Suprapubic skin (tissue), 3 donors: ENCODE results near the gene RASL11A.

Experiments used
- CTCF ChIP-seq, 2 donors: fragments of 200-600 bp in 1 of 2; fragments of 450-650 bp in 1 of 2; sonication (generic) in 1 of 2; IDR thresholded peaks; one replicate each; pipeline ENCODE4 v1.5.1; 2016 to 2019; ENCODE audit warnings: antibody characterized with exemption in 2 of 2, mild to moderate bottlenecking in 1 of 2, moderate library complexity in 1 of 2
- POLR2A ChIP-seq, 2 donors: fragments of 450-650 bp; IDR thresholded peaks; one replicate each; pipeline ENCODE4 v1.6.1; 2017; ENCODE audit warnings: antibody characterized with exemption in 2 of 2, mild to moderate bottlenecking in 2 of 2, moderate library complexity in 2 of 2

- TF ChIP-seq POLR2A (IDR thresholded peaks at IDR 0.05) (no peak), CTCF (IDR thresholded peaks at IDR 0.05) (no peak)
Measured at GRCh38 chr13:27304099-27304498, 33.5 kb downstream of the RASL11A start.
